SK-N-SH (cell line): ENCODE results near the gene SYNE1. TPM values are rescaled to one million over a fixed set of nuclear protein-coding genes. Genes with fewer than 3 reads are reported as not detected.

Experiments used
- CTCF ChIA-PET: fragments of 300-600, 350-600 bp; formaldehyde crosslinking; extraction: SDS; loops from one replicate; lab custom pipeline; 2021; lab: Yijun Ruan, JAX
- POLR2A ChIA-PET: fragments of 350-600 bp; sonication (Branson Sonifier 250); formaldehyde crosslinking; extraction: SDS; loops from one replicate; lab custom pipeline; 2020; ENCODE audit warnings: antibody characterized with exemption, inconsistent platforms; lab: Yijun Ruan, JAX
- DNase-seq: peaks from one replicate; pipeline ENCODE4 v3.0.0; 2012
- H2AFZ ChIP-seq: fragments of 200-600 bp; sonication (generic); 2 replicates; pipeline ENCODE4 v1.8.1; 2016; ENCODE audit warnings: antibody characterized with exemption, mild to moderate bottlenecking, low read depth
- H3F3A ChIP-seq: fragments of 200-600 bp; sonication (generic); replicated peaks from 2 replicates; pipeline ENCODE3; 2016; ENCODE audit warnings: antibody characterized with exemption, mild to moderate bottlenecking; ENCODE audit not compliant: insufficient read depth
- H3K27ac ChIP-seq, 2 experiments: fragments of 200-500 bp in 1 of 2; fragments of 200-600 bp in 1 of 2; sonication (Bioruptor generic) in 1 of 2; sonication (generic), shearing (Covaris generic) in 1 of 2; 2 replicates each; pipeline versions ENCODE4 v1.5.1 to v1.6.1; 2014 to 2016; ENCODE audit warnings: low read depth in 2 of 2, inconsistent platforms in 1 of 2, low read length in 1 of 2, mild to moderate bottlenecking in 1 of 2, mixed read lengths in 1 of 2
- H3K27me3 ChIP-seq: fragments of 200-600 bp; sonication (generic), shearing (Covaris generic); 2 replicates; pipeline ENCODE4 v1.6.1; 2016; ENCODE audit warnings: mixed run types; ENCODE audit not compliant: insufficient read depth
- H3K36me3 ChIP-seq, 2 experiments: fragments of 200-500 bp in 1 of 2; fragments of 200-600 bp in 1 of 2; sonication (Bioruptor generic) in 1 of 2; sonication (generic) in 1 of 2; replicated peaks in 1 of 2; 2 replicates each; pipeline versions ENCODE3 to v1.5.1; 2014 to 2016; ENCODE audit warnings: low read length in 1 of 2, mild to moderate bottlenecking in 1 of 2; ENCODE audit not compliant: insufficient read depth in 2 of 2, control insufficient read depth in 1 of 2
- H3K4me1 ChIP-seq, 2 experiments: fragments of 200-500 bp in 1 of 2; fragments of 200-600 bp in 1 of 2; sonication (Bioruptor generic) in 1 of 2; sonication (generic), shearing (Covaris generic) in 1 of 2; 2 replicates each; pipeline versions ENCODE4 v1.5.1 to v1.6.1; 2014 to 2016; ENCODE audit warnings: low read depth in 1 of 2, low read length in 1 of 2, mixed run types in 1 of 2; ENCODE audit not compliant: insufficient read depth in 2 of 2, control insufficient read depth in 1 of 2
- H3K4me2 ChIP-seq: fragments of 200-600 bp; sonication (generic), shearing (Covaris generic); 2 replicates; pipeline ENCODE4 v1.6.1; 2017; ENCODE audit warnings: mixed run types
- H3K4me3 ChIP-seq, 2 experiments: fragments of 200-500 bp in 1 of 2; fragments of 200-600 bp in 1 of 2; sonication (Bioruptor generic) in 1 of 2; sonication (generic), shearing (Covaris generic) in 1 of 2; 2 replicates each; pipeline versions ENCODE4 v1.5.1 to v1.8.1; 2014 to 2016; ENCODE audit warnings: low read depth in 2 of 2, inconsistent platforms in 1 of 2, low read length in 1 of 2, mild to moderate bottlenecking in 1 of 2, mixed read lengths in 1 of 2, moderate library complexity in 1 of 2
- H3K79me2 ChIP-seq: fragments of 200-600 bp; sonication (generic); 2 replicates; pipeline ENCODE4 v1.8.1; 2017; ENCODE audit warnings: mild to moderate bottlenecking; ENCODE audit not compliant: insufficient read depth
- H3K9ac ChIP-seq: fragments of 200-600 bp; sonication (generic); 2 replicates; pipeline ENCODE4 v1.6.1; 2017; ENCODE audit warnings: mixed run types
- H3K9me2 ChIP-seq: fragments of 200-600 bp; sonication (generic); 2 replicates; pipeline ENCODE4 v1.6.1; 2017; ENCODE audit warnings: mixed run types
- H3K9me3 ChIP-seq: fragments of 200-600 bp; sonication (generic); 2 replicates; pipeline ENCODE4 v1.6.1; 2017; ENCODE audit warnings: mixed run types, mild to moderate bottlenecking, moderate library complexity
- H4K20me1 ChIP-seq: fragments of 200-600 bp; sonication (generic); 2 replicates; pipeline ENCODE4 v1.6.1; 2017; ENCODE audit warnings: mild to moderate bottlenecking, mixed run types; ENCODE audit not compliant: insufficient read depth
- CHD2 ChIP-seq: fragments of 150-350 bp; IDR thresholded peaks from 2 replicates; pipeline ENCODE4 v1.6.1; 2018; ENCODE audit warnings: low read length; ENCODE audit not compliant: partially characterized antibody
- EZH2phosphoT487 ChIP-seq: fragments of 200-600 bp; sonication (generic); IDR thresholded peaks from 2 replicates; pipeline ENCODE4 v1.6.1; 2017; ENCODE audit warnings: low read depth, mixed run types, mild to moderate bottlenecking, antibody characterized with exemption, moderate library complexity, borderline replicate concordance
- FOSL2 ChIP-seq: IDR thresholded peaks from 2 replicates; pipeline ENCODE4 v1.4.0; 2012; ENCODE audit warnings: low read depth, mild to moderate bottlenecking, moderate library complexity, borderline replicate concordance
- FOXM1 ChIP-seq: IDR thresholded peaks from 2 replicates; pipeline ENCODE4 v1.4.0; 2012; ENCODE audit warnings: low read depth, mild to moderate bottlenecking
- GATA2 ChIP-seq: sonication (generic); formaldehyde crosslinking; IDR thresholded peaks from 2 replicates; pipeline ENCODE4 v1.5.0; 2020; ENCODE audit warnings: mild to moderate bottlenecking, missing genetic modification reagents
- JUND ChIP-seq: IDR thresholded peaks from 2 replicates; pipeline ENCODE4 v1.4.0; 2012
- MXI1 ChIP-seq: IDR thresholded peaks from 2 replicates; pipeline ENCODE4 v1.6.1; 2012; ENCODE audit warnings: mild to moderate bottlenecking, low read depth, low read length, improper control_type of control experiment
- RAD21 ChIP-seq: IDR thresholded peaks from 2 replicates; pipeline ENCODE4 v1.6.1; 2012; ENCODE audit warnings: mild to moderate bottlenecking, low read length
- RCOR1 ChIP-seq: fragments of 150-350 bp; IDR thresholded peaks from 2 replicates; pipeline ENCODE4 v1.6.1; 2017; ENCODE audit warnings: antibody characterized with exemption, low read length
- SMC3 ChIP-seq: IDR thresholded peaks from 2 replicates; pipeline ENCODE4 v1.6.1; 2012; ENCODE audit warnings: low read depth, low read length, improper control_type of control experiment
- TAF1 ChIP-seq: IDR thresholded peaks from 2 replicates; pipeline ENCODE4 v1.6.1; 2012; ENCODE audit warnings: low read depth, mild to moderate bottlenecking, low read length, moderate library complexity, borderline replicate concordance
- TCF12 ChIP-seq: IDR thresholded peaks from 2 replicates; pipeline ENCODE4 v1.4.0; 2012
- TEAD4 ChIP-seq: IDR thresholded peaks from 2 replicates; pipeline ENCODE4 v1.4.0; 2012; ENCODE audit warnings: mild to moderate bottlenecking, borderline replicate concordance; ENCODE audit not compliant: insufficient read depth
- YY1 ChIP-seq: IDR thresholded peaks from 2 replicates; pipeline ENCODE4 v1.4.0; 2012; ENCODE audit warnings: low read depth, mild to moderate bottlenecking
- WGBS: methylation state at CpG from one replicate; pipeline ENCODE4 v1.1.6; 2017; ENCODE audit warnings: low lambda C conversion rate; 5-methylcytosine and 5-hydroxymethylcytosine counted together
- polyA plus RNA-seq, 3 experiments: library from polyadenylated mRNA; depleted of rRNA; stranded (reverse); fragments of >200 nt; gene quantifications; 2 replicates each; pipeline ENCODE4 v1.2.3, GENCODE V29; 2012
- TF ChIP-seq, protein P1 (sequence below): fragments of 150-350 bp; IDR thresholded peaks from 2 replicates; pipeline ENCODE4 v1.6.1; 2017; ENCODE audit warnings: antibody characterized with exemption, low read length, low read depth, borderline replicate concordance
- TF ChIP-seq, protein P2 (sequence below): fragments of 150-350 bp; IDR thresholded peaks from 2 replicates; pipeline ENCODE4 v1.6.1; 2016; ENCODE audit warnings: mild to moderate bottlenecking, low read depth, low read length
- TF ChIP-seq, protein P3 (sequence below): fragments of 200-600 bp; sonication (generic); IDR thresholded peaks from 2 replicates; pipeline ENCODE4 v1.6.1; 2017; ENCODE audit warnings: antibody characterized with exemption, mild to moderate bottlenecking, moderate library complexity
- TF ChIP-seq, protein P4 (sequence below): IDR thresholded peaks from 2 replicates; pipeline ENCODE4 v1.4.0; 2012; ENCODE audit warnings: low read depth

The SYNE1 gene
- polyA plus RNA-seq, 1 of the 3 experiments (the other 2 are of a cell fraction): 31.1 TPM

DNA sequence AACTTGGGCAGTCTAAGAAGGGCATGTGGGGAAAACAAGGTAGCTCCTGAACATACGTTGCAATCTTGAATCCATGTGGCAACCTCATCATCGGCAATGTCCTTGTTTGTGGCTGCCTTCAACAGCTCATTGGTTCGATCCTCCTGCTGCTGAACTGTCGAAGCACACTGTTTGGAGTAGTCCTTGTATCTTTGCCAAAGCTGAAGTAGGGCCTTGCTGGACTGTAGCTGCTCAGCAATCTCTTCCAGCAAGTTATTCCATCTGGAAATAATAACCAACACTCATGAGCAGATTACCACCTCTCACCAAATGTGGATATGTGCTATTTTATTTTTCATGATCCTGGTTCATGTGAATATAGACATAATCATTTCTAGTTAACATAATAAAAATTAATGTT is 416.4 kb downstream of the SYNE1 start:
- ChIA-PET POLR2A (interaction anchor here (1.5 kb wide), 1 partner anchor 20 kb away, joined by 3 read pairs; no protein-coding TSS in a partner anchor), CTCF (no interaction called here)
- Histone ChIP-seq H3F3A (peaks cover 9% of the 10 kb centered on the region), H3K36me3 (peaks cover 82 to 93% of the 10 kb centered on the region in 2 experiments), H3K4me2 (no peak overlapping the region), H3K79me2 (no peaks in the 10 kb centered on the region), H3K27ac (no peak overlapping the region), H4K20me1 (no peaks in the 10 kb centered on the region), H3K9me3 (peaks cover 9% of the 10 kb centered on the region; the same call in 1 of the 2 replicates), H3K9me2 (no peaks in the 10 kb centered on the region), H2AFZ (no peak overlapping the region), H3K4me3 (no peak overlapping the region), H3K27me3 (no peaks in the 10 kb centered on the region), H3K9ac (no peak overlapping the region), H3K4me1 (no peaks in the 10 kb centered on the region)
- 91% methylated on average over 4 of the region's 4 CpGs for WGBS
- no peak for TF ChIP-seq MXI1
- no peak for TF ChIP-seq TCF12
- no peak for TF ChIP-seq TAF1
- no peak for TF ChIP-seq EZH2phosphoT487
- TF ChIP-seq, protein P1, sequence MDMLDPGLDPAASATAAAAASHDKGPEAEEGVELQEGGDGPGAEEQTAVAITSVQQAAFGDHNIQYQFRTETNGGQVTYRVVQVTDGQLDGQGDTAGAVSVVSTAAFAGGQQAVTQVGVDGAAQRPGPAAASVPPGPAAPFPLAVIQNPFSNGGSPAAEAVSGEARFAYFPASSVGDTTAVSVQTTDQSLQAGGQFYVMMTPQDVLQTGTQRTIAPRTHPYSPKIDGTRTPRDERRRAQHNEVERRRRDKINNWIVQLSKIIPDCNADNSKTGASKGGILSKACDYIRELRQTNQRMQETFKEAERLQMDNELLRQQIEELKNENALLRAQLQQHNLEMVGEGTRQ: no peak
- TF ChIP-seq YY1: no peak
- TF ChIP-seq FOSL2: no peak
- no peak for TF ChIP-seq RAD21
- TF ChIP-seq FOXM1: no peak
- TF ChIP-seq, protein P2, sequence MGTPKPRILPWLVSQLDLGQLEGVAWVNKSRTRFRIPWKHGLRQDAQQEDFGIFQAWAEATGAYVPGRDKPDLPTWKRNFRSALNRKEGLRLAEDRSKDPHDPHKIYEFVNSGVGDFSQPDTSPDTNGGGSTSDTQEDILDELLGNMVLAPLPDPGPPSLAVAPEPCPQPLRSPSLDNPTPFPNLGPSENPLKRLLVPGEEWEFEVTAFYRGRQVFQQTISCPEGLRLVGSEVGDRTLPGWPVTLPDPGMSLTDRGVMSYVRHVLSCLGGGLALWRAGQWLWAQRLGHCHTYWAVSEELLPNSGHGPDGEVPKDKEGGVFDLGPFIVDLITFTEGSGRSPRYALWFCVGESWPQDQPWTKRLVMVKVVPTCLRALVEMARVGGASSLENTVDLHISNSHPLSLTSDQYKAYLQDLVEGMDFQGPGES: no peak
- TF ChIP-seq JUND: no peak
- no peak for TF ChIP-seq CHD2
- no peak for TF ChIP-seq TEAD4
- no peak for TF ChIP-seq GATA2
- TF ChIP-seq, protein P3, sequence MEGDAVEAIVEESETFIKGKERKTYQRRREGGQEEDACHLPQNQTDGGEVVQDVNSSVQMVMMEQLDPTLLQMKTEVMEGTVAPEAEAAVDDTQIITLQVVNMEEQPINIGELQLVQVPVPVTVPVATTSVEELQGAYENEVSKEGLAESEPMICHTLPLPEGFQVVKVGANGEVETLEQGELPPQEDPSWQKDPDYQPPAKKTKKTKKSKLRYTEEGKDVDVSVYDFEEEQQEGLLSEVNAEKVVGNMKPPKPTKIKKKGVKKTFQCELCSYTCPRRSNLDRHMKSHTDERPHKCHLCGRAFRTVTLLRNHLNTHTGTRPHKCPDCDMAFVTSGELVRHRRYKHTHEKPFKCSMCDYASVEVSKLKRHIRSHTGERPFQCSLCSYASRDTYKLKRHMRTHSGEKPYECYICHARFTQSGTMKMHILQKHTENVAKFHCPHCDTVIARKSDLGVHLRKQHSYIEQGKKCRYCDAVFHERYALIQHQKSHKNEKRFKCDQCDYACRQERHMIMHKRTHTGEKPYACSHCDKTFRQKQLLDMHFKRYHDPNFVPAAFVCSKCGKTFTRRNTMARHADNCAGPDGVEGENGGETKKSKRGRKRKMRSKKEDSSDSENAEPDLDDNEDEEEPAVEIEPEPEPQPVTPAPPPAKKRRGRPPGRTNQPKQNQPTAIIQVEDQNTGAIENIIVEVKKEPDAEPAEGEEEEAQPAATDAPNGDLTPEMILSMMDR: no peak
- TF ChIP-seq, protein P4, sequence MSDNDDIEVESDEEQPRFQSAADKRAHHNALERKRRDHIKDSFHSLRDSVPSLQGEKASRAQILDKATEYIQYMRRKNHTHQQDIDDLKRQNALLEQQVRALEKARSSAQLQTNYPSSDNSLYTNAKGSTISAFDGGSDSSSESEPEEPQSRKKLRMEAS: no peak
- no peak for TF ChIP-seq RCOR1
- TF ChIP-seq SMC3: no peak
- DNase-seq: no peak
